ENCODE data around the gene TNFSF11.

TNFSF11 gene

GRCh38 chr13:42612021-42612765, 38.2 kb downstream of the TNFSF11 start:
- Histone ChIP-seq H3K9me3 (replicated peaks; ENCODE audit: low read length) (no peaks in the 10 kb centered on the region), H3K9ac (ENCODE audit: low read depth, low read length) (no peak overlapping the region), H3K27me3 (ENCODE audit: control insufficient read depth, insufficient read depth, low read length) (peaks cover 53% of the 10 kb centered on the region), H3K4me3 (ENCODE audit: low read length) (no peak overlapping the region), H3K36me3 (ENCODE audit: insufficient read depth, low read length) (no peaks in the 10 kb centered on the region), H3K4me2 (ENCODE audit: low read length) (no peak overlapping the region), H3K4me1 (ENCODE audit: control insufficient read depth, insufficient read depth, low read length) (no peaks in the 10 kb centered on the region)

DNA sequence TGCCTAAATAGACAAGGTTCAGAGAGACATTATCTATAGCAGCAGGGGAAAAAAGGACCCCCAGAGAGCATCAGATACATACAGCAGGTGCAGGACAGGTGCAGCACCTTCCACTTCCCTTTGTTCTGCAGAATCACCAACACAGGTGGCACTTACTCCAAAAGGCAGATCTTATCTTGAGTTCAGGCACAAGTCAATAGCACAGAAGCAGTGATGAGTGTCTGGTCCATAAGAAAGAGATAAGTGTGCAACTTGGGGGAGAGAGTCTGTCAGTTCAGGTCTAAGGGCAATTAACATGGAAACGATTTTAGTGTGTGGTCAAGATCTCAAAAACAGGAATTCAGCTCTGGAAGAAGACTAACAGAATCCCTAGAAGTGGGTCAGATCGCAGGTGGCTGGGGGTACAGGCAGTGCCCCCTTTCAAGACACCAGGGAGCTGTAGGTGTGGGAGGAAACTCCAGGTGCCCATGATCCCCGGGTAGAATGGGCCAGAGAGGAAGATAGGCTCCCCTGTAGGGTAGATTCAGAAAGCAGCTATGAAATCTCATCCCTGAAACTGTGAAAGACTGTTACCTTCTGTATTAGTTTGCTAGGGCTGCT, 40.6 kb downstream of the TNFSF11 start:
- Histone ChIP-seq H3K4me2 (ENCODE audit: low read length) (no peak overlapping the region), H3K4me1 (ENCODE audit: control insufficient read depth, insufficient read depth, low read length) (no peaks in the 10 kb centered on the region), H3K27me3 (ENCODE audit: control insufficient read depth, insufficient read depth, low read length) (peaks cover 54% of the 10 kb centered on the region), H3K9ac (ENCODE audit: low read depth, low read length) (no peak overlapping the region), H3K36me3 (ENCODE audit: insufficient read depth, low read length) (no peaks in the 10 kb centered on the region), H3K4me3 (ENCODE audit: low read length) (no peak overlapping the region), H3K9me3 (replicated peaks; ENCODE audit: low read length) (no peaks in the 10 kb centered on the region)

DNA sequence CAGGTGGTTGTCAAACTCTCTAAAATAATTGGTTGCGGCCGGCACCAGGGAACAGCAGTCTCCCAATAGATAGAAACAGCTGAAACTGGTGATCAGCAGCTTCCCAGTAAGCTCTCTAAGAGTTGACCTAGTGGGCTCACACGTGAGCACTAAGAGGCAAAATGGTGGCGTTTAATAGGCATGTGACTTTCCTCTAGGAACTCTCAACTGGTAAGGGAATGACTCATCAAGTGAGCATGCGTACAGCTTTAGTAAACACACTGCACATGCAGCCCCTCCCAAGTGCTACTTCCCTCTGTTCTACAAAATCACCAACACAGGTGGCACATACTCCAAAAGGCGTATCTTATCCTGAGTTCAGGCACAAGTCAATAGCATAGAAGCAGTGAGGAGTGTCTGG, 41.7 kb downstream of the TNFSF11 start:
- Histone ChIP-seq H3K9ac (ENCODE audit: low read depth, low read length) (no peak overlapping the region), H3K27me3 (ENCODE audit: control insufficient read depth, insufficient read depth, low read length) (peaks cover 51% of the 10 kb centered on the region), H3K4me3 (ENCODE audit: low read length) (no peak overlapping the region), H3K9me3 (replicated peaks; ENCODE audit: low read length) (no peaks in the 10 kb centered on the region), H3K36me3 (ENCODE audit: insufficient read depth, low read length) (no peaks in the 10 kb centered on the region), H3K4me1 (ENCODE audit: control insufficient read depth, insufficient read depth, low read length) (no peaks in the 10 kb centered on the region), H3K4me2 (ENCODE audit: low read length) (no peak overlapping the region)

GRCh38 chr13:42617221-42617620, 43.3 kb downstream of the TNFSF11 start:
- H3K36me3 ChIP-seq (ENCODE audit: insufficient read depth, low read length): no peaks in the 10 kb centered on the region
- peaks cover 50% of the 10 kb centered on the region for H3K27me3 ChIP-seq (ENCODE audit: control insufficient read depth, insufficient read depth, low read length)
- H3K9ac ChIP-seq (ENCODE audit: low read depth, low read length): no peak overlapping the region
- no peaks in the 10 kb centered on the region for H3K4me1 ChIP-seq (ENCODE audit: control insufficient read depth, insufficient read depth, low read length)
- H3K9me3 ChIP-seq (replicated peaks; ENCODE audit: low read length): no peaks in the 10 kb centered on the region
- no peak overlapping the region for H3K4me3 ChIP-seq (ENCODE audit: low read length)
- no peak overlapping the region for H3K4me2 ChIP-seq (ENCODE audit: low read length)

DNA sequence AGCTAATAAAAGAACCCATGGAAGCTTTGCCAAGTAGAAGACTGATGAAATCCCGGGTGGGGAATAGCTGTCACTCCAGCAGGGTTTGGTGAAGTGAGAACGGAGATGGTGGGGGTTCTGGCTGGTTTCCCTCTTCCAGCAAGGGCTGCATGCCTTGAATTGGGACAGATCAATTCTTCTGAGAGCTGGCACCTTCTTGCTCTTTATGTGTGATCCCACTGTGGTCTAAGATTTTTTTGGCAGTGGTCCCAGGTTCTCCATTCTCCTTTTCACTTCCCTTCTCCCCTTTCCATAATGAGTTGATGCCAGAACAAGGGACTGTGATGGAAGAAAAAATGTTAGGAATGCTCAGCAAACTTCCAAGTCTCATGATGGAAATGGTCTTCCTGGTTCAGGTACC, 50.0 kb downstream of the TNFSF11 start:
- Histone ChIP-seq H3K9ac (ENCODE audit: low read depth, low read length) (no peak overlapping the region), H3K4me2 (ENCODE audit: low read length) (no peak overlapping the region), H3K4me1 (ENCODE audit: control insufficient read depth, insufficient read depth, low read length) (no peaks in the 10 kb centered on the region)

GRCh38 chr13:42625611-42626010, 51.7 kb downstream of the TNFSF11 start:
- Histone ChIP-seq H3K4me2 (ENCODE audit: low read length) (no peak overlapping the region), H3K9me3 (replicated peaks; ENCODE audit: low read length) (no peaks in the 10 kb centered on the region), H3K9ac (ENCODE audit: low read depth, low read length) (no peak overlapping the region), H3K36me3 (ENCODE audit: insufficient read depth, low read length) (no peaks in the 10 kb centered on the region), H3K4me1 (ENCODE audit: control insufficient read depth, insufficient read depth, low read length) (no peaks in the 10 kb centered on the region), H3K27me3 (ENCODE audit: control insufficient read depth, insufficient read depth, low read length) (peaks cover 61% of the 10 kb centered on the region), H3K4me3 (ENCODE audit: low read length) (no peak overlapping the region)

More for the DNA sequence above, 50.0 kb downstream of the TNFSF11 start:
- Histone ChIP-seq H3K36me3 (ENCODE audit: insufficient read depth, low read length) (no peaks in the 10 kb centered on the region), H3K27me3 (ENCODE audit: control insufficient read depth, insufficient read depth, low read length) (peaks cover 58% of the 10 kb centered on the region), H3K4me3 (ENCODE audit: low read length) (no peak overlapping the region), H3K9me3 (replicated peaks; ENCODE audit: low read length) (no peaks in the 10 kb centered on the region)

DNA sequence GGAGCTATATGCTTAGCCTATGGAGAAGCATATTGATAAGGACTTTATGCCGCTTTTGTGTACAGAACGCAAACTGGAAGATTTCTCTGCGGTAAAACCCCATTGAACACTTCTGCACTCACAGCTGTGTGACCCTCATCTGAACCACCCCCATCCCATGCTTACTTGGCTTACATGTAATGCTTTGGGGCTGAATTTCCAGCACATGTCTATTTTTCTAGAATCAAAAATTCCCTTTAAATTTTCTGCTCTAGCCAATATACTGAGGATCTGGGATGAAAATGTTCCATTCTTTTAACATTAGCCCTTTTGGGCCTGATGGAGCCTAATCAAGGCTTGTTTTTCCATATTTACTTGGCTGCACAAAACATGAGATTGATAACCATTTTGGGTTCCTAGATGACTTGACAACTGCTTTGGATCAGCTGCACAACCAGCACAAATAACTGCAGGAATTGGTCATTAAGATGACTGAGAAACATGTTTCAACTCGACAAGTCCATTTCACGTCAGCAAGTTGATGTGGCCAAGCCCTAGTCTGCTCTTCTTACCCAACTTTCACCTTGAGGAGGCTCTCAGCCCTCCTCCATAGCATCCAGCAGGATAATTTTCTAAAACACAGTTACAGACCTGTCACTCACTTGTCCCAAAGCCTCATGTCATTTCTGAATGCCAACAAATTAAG, 52.4 kb downstream of the TNFSF11 start:
- no peaks in the 10 kb centered on the region for H3K9me3 ChIP-seq (replicated peaks; ENCODE audit: low read length)
- H3K9ac ChIP-seq (ENCODE audit: low read depth, low read length): no peak overlapping the region
- no peak overlapping the region for H3K4me2 ChIP-seq (ENCODE audit: low read length)
- H3K27me3 ChIP-seq (ENCODE audit: control insufficient read depth, insufficient read depth, low read length): peaks cover 61% of the 10 kb centered on the region
- no peaks in the 10 kb centered on the region for H3K4me1 ChIP-seq (ENCODE audit: control insufficient read depth, insufficient read depth, low read length)
- no peaks in the 10 kb centered on the region for H3K36me3 ChIP-seq (ENCODE audit: insufficient read depth, low read length)
- H3K4me3 ChIP-seq (ENCODE audit: low read length): no peak overlapping the region

- no peak overlapping the region for H3K4me2 ChIP-seq (ENCODE audit: low read length)
- H3K27me3 ChIP-seq (ENCODE audit: control insufficient read depth, insufficient read depth, low read length): peaks cover 57% of the 10 kb centered on the region
Measured at GRCh38 chr13:42628666-42629065, 54.7 kb downstream of the TNFSF11 start.

GRCh38 chr13:42631181-42631580, 57.2 kb downstream of the TNFSF11 start:
- Histone ChIP-seq H3K4me1 (ENCODE audit: control insufficient read depth, insufficient read depth, low read length) (no peaks in the 10 kb centered on the region), H3K4me3 (ENCODE audit: low read length) (no peak overlapping the region), H3K36me3 (ENCODE audit: insufficient read depth, low read length) (no peaks in the 10 kb centered on the region), H3K4me2 (ENCODE audit: low read length) (no peak overlapping the region), H3K27me3 (ENCODE audit: control insufficient read depth, insufficient read depth, low read length) (peaks cover 47% of the 10 kb centered on the region), H3K9me3 (replicated peaks; ENCODE audit: low read length) (no peaks in the 10 kb centered on the region), H3K9ac (ENCODE audit: low read depth, low read length) (no peak overlapping the region)

More at GRCh38 chr13:42628666-42629065, 54.7 kb downstream of the TNFSF11 start:
- Histone ChIP-seq H3K9ac (ENCODE audit: low read depth, low read length) (no peak overlapping the region), H3K9me3 (replicated peaks; ENCODE audit: low read length) (no peaks in the 10 kb centered on the region), H3K36me3 (ENCODE audit: insufficient read depth, low read length) (no peaks in the 10 kb centered on the region), H3K4me1 (ENCODE audit: control insufficient read depth, insufficient read depth, low read length) (no peaks in the 10 kb centered on the region), H3K4me3 (ENCODE audit: low read length) (no peak overlapping the region)

DNA sequence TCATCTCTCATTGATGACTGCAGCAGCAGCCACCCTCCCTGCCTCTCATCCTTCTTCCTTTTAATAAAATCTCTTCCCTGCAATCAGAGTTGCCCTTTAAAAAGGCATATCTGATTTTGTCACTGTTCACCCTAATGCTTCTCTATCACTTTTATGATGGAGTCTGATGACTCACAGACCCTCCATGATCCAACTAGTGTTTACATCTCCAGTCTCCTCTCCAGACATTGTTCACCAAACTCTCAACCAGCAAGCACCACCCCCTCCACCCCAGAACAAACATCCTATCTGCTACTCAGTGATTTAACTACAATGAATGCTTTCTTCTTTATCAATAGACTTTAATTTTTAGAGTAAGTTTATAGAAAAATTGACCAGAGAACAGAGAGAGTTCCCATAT, 59.5 kb downstream of the TNFSF11 start:
- Histone ChIP-seq H3K9ac (ENCODE audit: low read depth, low read length) (no peak overlapping the region), H3K4me2 (ENCODE audit: low read length) (no peak overlapping the region), H3K27me3 (ENCODE audit: control insufficient read depth, insufficient read depth, low read length) (peaks cover 47% of the 10 kb centered on the region), H3K4me3 (ENCODE audit: low read length) (no peak overlapping the region), H3K4me1 (ENCODE audit: control insufficient read depth, insufficient read depth, low read length) (no peaks in the 10 kb centered on the region), H3K9me3 (replicated peaks; ENCODE audit: low read length) (no peaks in the 10 kb centered on the region), H3K36me3 (ENCODE audit: insufficient read depth, low read length) (no peaks in the 10 kb centered on the region)

- Histone ChIP-seq H3K9ac (ENCODE audit: low read depth, low read length) (no peak overlapping the region), H3K36me3 (ENCODE audit: insufficient read depth, low read length) (no peaks in the 10 kb centered on the region), H3K9me3 (replicated peaks; ENCODE audit: low read length) (no peaks in the 10 kb centered on the region), H3K4me1 (ENCODE audit: control insufficient read depth, insufficient read depth, low read length) (no peaks in the 10 kb centered on the region), H3K4me2 (ENCODE audit: low read length) (no peak overlapping the region), H3K27me3 (ENCODE audit: control insufficient read depth, insufficient read depth, low read length) (peaks cover 37% of the 10 kb centered on the region), H3K4me3 (ENCODE audit: low read length) (no peak overlapping the region)
Measured at GRCh38 chr13:42638101-42638500, 64.1 kb downstream of the TNFSF11 start.
